HG03457 (cell line): ENCODE data around the gene ALDH1L2.

Experiments used
- ATAC-seq: cut with Tn5 transposase; IDR thresholded peaks from one replicate; pipeline ENCODE4 v1.9.1; 2021; ENCODE audit warnings: moderate number of reproducible peaks; ENCODE audit not compliant: unreplicated experiment

The ALDH1L2 gene

GRCh38 chr12:105033851-105034250 lies 50.4 kb downstream of the ALDH1L2 start:
- no peak for ATAC-seq

GRCh38 chr12:105032703-105033357 lies 51.4 kb downstream of the ALDH1L2 start:
- ATAC-seq = no peak

- peak; percentile 72 for ATAC-seq
These were observed 53.1 kb downstream of the ALDH1L2 start for GRCh38 chr12:105030820-105031807.

- no peak for ATAC-seq
These were observed 57.8 kb downstream of the ALDH1L2 start for GRCh38 chr12:105026411-105026810.

- no peak for ATAC-seq
These were observed 58.4 kb downstream of the ALDH1L2 start for GRCh38 chr12:105025890-105026289.

GRCh38 chr12:105024928-105025327 lies 59.3 kb downstream of the ALDH1L2 start:
- no peak for ATAC-seq

- ATAC-seq = no peak
These were observed 63.9 kb downstream of the ALDH1L2 start for GRCh38 chr12:105020241-105020962.

GRCh38 chr12:105018776-105019175 lies 65.5 kb downstream of the ALDH1L2 start:
- ATAC-seq = no peak

- no peak for ATAC-seq
These were observed 66.2 kb downstream of the ALDH1L2 start for GRCh38 chr12:105018012-105018411.

- no peak for ATAC-seq
These were observed 68.7 kb downstream of the ALDH1L2 start for GRCh38 chr12:105015543-105015942.

GRCh38 chr12:105014603-105015002 lies 69.7 kb downstream of the ALDH1L2 start:
- no peak for ATAC-seq

GRCh38 chr12:105013892-105014291 lies 70.4 kb downstream of the ALDH1L2 start:
- no peak for ATAC-seq

- ATAC-seq = no peak
These were observed 82.8 kb downstream of the ALDH1L2 start for GRCh38 chr12:105001476-105001875.

GRCh38 chr12:104999347-104999685 lies 84.9 kb downstream of the ALDH1L2 start:
- ATAC-seq = no peak

- ATAC-seq = no peak
These were observed 85.6 kb downstream of the ALDH1L2 start for GRCh38 chr12:104998423-104999346.

- no peak for ATAC-seq
These were observed 86.7 kb downstream of the ALDH1L2 start for GRCh38 chr12:104997541-104997940.

- ATAC-seq = no peak
These were observed 89.9 kb downstream of the ALDH1L2 start for GRCh38 chr12:104994336-104994735.

- ATAC-seq = no peak
These were observed 92.6 kb downstream of the ALDH1L2 start for GRCh38 chr12:104991565-104992128.

GRCh38 chr12:104990950-104991349 lies 93.3 kb downstream of the ALDH1L2 start:
- no peak for ATAC-seq
